8988T (cell line): Measurements from ENCODE around the gene ATF6B.
"Not testable (repeated sequence)": the region's sequence is repeated elsewhere in the genome, so short reads cannot be mapped to it uniquely, and the experiment has no call there.

Source experiments
- DNase-seq: peaks from one replicate; pipeline ENCODE4 v3.0.0; 2011

The ATF6B gene

GRCh38 chr6:32079566-32080290, 48.3 kb downstream of the ATF6B start:
- DNase-seq, result no peak

- no peak for DNase-seq
Observed at GRCh38 chr6:32076321-32076809, 51.7 kb downstream of the ATF6B start.

GRCh38 chr6:32075781-32076180, 52.3 kb downstream of the ATF6B start:
- DNase-seq, result no peak

- no peak for DNase-seq
Observed at GRCh38 chr6:32074996-32075532, 53.0 kb downstream of the ATF6B start.

GRCh38 chr6:32073613-32074012, 54.4 kb downstream of the ATF6B start:
- DNase-seq, result no peak

GRCh38 chr6:32073101-32073500, 54.9 kb downstream of the ATF6B start:
- DNase-seq, result no peak

- DNase-seq, result no peak
Observed at GRCh38 chr6:32070814-32071543, 57.1 kb downstream of the ATF6B start.

- DNase-seq, result no peak
Observed at GRCh38 chr6:32069878-32070515, 58.0 kb downstream of the ATF6B start.

GRCh38 chr6:32069460-32069859, 58.6 kb downstream of the ATF6B start:
- no peak for DNase-seq

GRCh38 chr6:32068867-32069266, 59.2 kb downstream of the ATF6B start:
- no peak for DNase-seq

- DNase-seq, result not testable (repeated sequence)
Observed at GRCh38 chr6:32068315-32068714, 59.7 kb downstream of the ATF6B start.

- not testable (repeated sequence) for DNase-seq
Observed at GRCh38 chr6:32067521-32067920, 60.5 kb downstream of the ATF6B start.
